Parathyroid adenoma (tissue), 2 donors: ENCODE results near the gene ADAMTS7.
"Not testable (repeated sequence)": the region's sequence is repeated elsewhere in the genome, so short reads cannot be mapped to it uniquely, and the experiment has no call there.

Experiments
- H2AFZ ChIP-seq: fragments of 300-600 bp; sonication (generic); one replicate; pipeline ENCODE4 v1.7.0; 2017; ENCODE audit warnings: antibody characterized with exemption, mild to moderate bottlenecking
- H3K27ac ChIP-seq: fragments of 300-600 bp; sonication (generic); one replicate; pipeline ENCODE4 v1.7.0; 2017
- H3K27me3 ChIP-seq: fragments of 300-600 bp; sonication (generic); one replicate; pipeline ENCODE4 v1.7.0; 2017; ENCODE audit warnings: low read length; ENCODE audit not compliant: control insufficient read depth, insufficient read depth
- H3K36me3 ChIP-seq: fragments of 300-600 bp; sonication (generic); one replicate; pipeline ENCODE4 v1.7.0; 2017; ENCODE audit warnings: low read length; ENCODE audit not compliant: control insufficient read depth, insufficient read depth
- H3K4me1 ChIP-seq: fragments of 300-600 bp; sonication (generic); one replicate; pipeline ENCODE4 v1.7.0; 2017; ENCODE audit warnings: control low read depth
- H3K4me2 ChIP-seq: fragments of 300-600 bp; sonication (generic); one replicate; pipeline ENCODE4 v1.7.0; 2017; ENCODE audit warnings: low read length
- H3K4me3 ChIP-seq: fragments of 300-600 bp; sonication (generic); one replicate; pipeline ENCODE4 v1.7.0; 2017; ENCODE audit warnings: low read depth, low read length
- H3K79me2 ChIP-seq: fragments of 300-600 bp; sonication (generic); one replicate; pipeline ENCODE4 v1.7.0; 2017; ENCODE audit warnings: control low read depth
- H3K9ac ChIP-seq: fragments of 300-600 bp; sonication (generic); one replicate; pipeline ENCODE4 v1.7.0; 2017; ENCODE audit warnings: mild to moderate bottlenecking
- H3K9me3 ChIP-seq: fragments of 300-600 bp; sonication (generic); one replicate; pipeline ENCODE4 v1.7.0; 2017; ENCODE audit warnings: low read length; ENCODE audit not compliant: control insufficient read depth
- TF ChIP-seq, protein P1 (sequence below): fragments of 300-600 bp; sonication (generic); IDR thresholded peaks from one replicate; pipeline ENCODE4 v1.7.0; 2017; ENCODE audit warnings: antibody characterized with exemption, mild to moderate bottlenecking
- donor health status: primary hyperparathyroidism.

The ADAMTS7 gene

DNA sequence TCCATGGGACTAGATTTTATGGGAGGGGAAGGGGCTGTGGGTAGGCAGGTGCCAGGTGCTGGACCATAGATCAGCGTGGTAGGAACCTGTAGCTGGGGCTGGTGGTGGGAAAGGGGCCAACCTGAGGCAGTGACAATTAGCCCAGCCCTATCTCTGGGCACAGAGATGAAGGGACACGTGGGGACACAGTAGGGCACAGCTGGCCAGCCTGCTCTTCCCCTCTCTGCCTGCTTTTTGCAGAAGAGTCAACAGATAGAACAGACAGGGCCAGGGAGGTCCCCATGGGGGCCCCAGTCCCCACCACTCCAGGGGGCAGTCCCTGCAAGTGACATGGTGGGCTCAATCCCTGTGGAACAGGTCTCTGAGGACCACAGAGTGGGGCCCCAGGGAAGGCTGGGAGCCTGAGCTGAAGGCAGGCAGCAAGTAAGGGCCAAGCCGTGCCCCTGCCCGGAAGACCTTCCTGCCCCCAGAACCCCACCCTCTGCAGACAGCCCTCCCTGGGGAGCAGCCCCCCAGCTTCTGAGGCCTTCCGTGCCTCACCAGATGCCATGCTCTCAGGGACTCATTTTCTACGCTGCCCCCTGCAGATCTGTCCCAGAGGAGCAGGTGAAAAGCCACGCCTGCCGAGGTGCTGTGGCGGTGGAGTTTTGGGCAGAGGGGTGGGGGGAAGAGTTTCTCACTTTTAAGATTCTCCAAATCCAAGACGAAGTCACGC, 52.6 kb downstream of the ADAMTS7 start:
- not testable (repeated sequence) for H3K79me2 ChIP-seq, H2AFZ ChIP-seq, H3K27ac ChIP-seq, H3K9me3 ChIP-seq, H3K4me2 ChIP-seq, H3K4me1 ChIP-seq, H3K27me3 ChIP-seq, H3K36me3 ChIP-seq, H3K4me3 ChIP-seq, H3K9ac ChIP-seq

DNA sequence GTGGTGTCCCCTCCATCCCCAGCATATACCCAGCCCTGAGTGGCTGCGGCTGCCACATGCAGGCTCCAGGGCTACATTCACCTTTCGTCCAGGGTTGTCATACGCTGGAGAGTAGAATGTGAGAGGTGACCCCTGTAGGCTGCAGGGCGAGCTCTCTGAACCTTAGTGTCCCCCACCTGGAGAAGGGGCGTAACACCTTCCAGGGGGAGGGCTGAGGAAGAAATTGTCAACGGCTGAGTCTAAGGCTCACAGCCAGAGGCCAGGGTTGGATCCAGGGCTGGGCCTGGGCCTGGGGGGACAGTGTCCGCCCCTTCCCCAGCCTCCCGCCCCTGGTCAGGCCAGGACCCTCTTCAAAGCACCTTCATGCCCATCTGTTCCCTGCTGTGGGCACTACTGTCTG, 53.2 kb downstream of the ADAMTS7 start:
- H3K27me3 ChIP-seq, H2AFZ ChIP-seq, H3K9me3 ChIP-seq, H3K9ac ChIP-seq, H3K4me2 ChIP-seq, H3K36me3 ChIP-seq, H3K4me3 ChIP-seq, H3K4me1 ChIP-seq, H3K79me2 ChIP-seq, H3K27ac ChIP-seq: not testable (repeated sequence)

DNA sequence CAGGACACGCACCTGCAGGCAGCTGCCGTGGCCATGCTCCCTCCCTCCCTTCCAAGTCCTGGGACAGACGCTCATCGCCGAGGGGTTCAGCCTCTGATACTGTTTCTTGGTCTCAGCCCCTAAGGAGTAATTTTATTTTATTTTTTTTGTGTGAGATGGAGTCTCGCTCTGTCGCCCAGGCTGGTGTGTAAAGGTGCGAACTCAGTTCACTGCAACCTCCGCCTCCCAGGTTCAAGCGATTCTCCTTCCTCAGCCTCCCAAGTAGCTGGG, 53.7 kb downstream of the ADAMTS7 start:
- H3K9me3 ChIP-seq: no peaks in the 10 kb centered on the region
- TF ChIP-seq, protein P1, sequence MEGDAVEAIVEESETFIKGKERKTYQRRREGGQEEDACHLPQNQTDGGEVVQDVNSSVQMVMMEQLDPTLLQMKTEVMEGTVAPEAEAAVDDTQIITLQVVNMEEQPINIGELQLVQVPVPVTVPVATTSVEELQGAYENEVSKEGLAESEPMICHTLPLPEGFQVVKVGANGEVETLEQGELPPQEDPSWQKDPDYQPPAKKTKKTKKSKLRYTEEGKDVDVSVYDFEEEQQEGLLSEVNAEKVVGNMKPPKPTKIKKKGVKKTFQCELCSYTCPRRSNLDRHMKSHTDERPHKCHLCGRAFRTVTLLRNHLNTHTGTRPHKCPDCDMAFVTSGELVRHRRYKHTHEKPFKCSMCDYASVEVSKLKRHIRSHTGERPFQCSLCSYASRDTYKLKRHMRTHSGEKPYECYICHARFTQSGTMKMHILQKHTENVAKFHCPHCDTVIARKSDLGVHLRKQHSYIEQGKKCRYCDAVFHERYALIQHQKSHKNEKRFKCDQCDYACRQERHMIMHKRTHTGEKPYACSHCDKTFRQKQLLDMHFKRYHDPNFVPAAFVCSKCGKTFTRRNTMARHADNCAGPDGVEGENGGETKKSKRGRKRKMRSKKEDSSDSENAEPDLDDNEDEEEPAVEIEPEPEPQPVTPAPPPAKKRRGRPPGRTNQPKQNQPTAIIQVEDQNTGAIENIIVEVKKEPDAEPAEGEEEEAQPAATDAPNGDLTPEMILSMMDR: no peak
- H3K36me3 ChIP-seq: no peaks in the 10 kb centered on the region
- H3K27ac ChIP-seq: no peak overlapping the region
- H2AFZ ChIP-seq: no peak overlapping the region
- H3K4me1 ChIP-seq: no peaks in the 10 kb centered on the region
- no peak overlapping the region for H3K4me2 ChIP-seq
- H3K79me2 ChIP-seq: no peaks in the 10 kb centered on the region
- H3K9ac ChIP-seq: no peak overlapping the region
- H3K27me3 ChIP-seq: no peaks in the 10 kb centered on the region
- H3K4me3 ChIP-seq: no peak overlapping the region

DNA sequence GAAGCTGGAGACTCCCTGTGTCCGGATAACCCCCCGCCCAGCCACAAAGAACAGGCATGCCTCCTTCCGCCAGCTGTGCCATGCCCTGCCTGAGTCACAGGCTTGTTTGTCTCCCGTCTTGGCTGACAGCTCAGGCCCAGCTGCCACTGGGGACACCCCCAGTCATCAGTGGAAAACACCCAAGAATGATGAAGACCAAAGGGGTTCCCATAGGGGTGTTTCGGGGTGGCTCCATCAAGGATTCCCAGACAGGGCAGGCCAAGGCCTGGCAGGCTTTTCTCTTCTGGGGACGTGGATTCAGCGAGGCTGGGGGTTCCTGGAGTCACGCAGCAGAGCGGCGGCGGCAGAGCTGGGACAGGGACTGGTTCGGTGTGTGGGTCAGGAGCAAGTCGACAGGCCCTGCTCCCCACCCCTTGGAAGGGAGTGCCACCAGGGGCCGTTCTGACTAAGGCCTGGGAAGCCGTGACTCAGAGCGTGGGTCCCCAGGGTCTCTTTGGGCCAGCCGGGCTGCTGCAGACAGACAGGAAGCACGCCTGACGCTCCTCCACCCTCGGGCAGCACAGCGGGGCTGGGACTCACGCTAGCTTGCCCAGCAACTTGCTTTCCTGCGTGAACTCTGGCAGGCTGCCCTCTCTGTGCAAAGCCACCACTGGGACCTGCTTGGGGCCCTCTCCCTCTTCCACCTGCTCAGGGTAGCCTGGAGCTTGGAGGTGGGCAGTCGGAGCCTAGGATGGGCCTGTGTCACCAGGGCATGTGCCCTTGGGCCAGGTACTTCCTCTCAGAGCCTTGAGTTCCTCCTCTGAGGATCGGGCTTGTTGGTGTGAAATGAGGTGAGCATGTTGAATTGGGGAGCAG, 54.3 kb downstream of the ADAMTS7 start:
- not testable (repeated sequence) for H3K27me3 ChIP-seq, H3K27ac ChIP-seq, H3K4me3 ChIP-seq, H2AFZ ChIP-seq, H3K36me3 ChIP-seq, H3K9me3 ChIP-seq, H3K79me2 ChIP-seq, H3K9ac ChIP-seq, H3K4me2 ChIP-seq, H3K4me1 ChIP-seq

DNA sequence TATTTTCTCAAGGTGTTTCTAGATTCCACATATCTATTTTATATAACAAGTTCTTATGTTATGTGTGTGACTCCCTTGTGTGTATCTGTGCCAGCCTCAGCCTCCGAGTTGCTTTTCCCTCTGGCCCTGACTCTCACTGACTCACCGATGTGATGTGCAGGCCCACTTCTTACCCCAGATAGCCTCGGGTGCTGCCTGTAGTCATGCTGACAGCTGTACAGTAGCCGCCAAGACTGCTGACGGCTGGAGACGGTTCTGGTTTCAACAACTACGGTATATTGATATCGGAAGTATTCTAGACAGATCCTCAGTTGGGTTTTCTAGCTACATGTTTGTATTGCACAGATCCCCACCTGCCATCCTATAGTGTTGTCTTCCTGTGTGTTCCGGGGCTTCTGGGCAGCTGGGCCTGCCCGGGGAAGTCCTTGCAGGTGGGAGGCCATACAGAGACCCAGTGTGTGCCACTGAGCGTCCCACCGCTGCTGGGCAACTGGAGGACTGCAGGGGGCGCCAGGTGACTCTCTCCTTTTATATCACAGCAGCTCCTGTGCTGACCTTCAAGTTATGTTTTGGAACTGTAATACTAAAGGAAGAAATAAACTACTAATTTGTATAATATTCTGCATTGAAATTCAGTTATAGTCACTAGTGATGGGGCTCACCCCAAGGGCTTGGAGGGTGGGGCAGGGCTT, 55.2 kb downstream of the ADAMTS7 start:
- H3K9me3 ChIP-seq, H3K4me1 ChIP-seq, H3K36me3 ChIP-seq, H3K4me2 ChIP-seq, H2AFZ ChIP-seq, H3K27me3 ChIP-seq, H3K79me2 ChIP-seq, H3K27ac ChIP-seq, H3K4me3 ChIP-seq, H3K9ac ChIP-seq: not testable (repeated sequence)

DNA sequence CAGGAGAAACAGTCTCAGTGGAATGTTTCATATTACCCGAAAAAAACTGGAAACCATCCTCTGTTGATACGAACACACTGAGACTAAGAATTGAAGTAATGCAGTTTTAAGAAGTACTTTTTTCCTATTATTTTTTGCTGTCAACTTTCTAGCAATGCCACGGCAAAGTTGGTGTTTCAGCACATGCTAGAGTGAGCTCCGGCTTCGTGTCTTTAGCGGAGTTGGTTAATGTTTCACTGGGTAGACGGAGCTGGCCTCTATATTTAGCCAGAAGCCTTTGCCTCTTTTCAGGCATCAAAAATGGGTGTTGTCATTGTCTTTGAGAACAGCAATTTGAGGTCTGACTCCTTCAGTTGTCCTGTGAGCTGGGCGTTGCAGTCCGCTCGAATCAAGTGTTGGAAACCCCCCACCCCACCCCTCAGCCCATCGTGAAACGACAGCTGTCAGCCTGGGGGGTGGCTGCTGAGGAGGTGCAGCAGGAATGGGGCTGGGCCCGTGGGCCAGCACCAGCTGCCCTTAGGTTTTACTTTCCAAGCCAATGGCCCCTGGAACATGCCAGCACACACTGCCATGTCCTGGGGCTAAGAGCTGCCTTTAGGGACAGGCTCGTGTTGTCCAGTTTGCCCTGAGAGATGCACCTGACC, 56.5 kb downstream of the ADAMTS7 start:
- not testable (repeated sequence) for H3K27ac ChIP-seq

DNA sequence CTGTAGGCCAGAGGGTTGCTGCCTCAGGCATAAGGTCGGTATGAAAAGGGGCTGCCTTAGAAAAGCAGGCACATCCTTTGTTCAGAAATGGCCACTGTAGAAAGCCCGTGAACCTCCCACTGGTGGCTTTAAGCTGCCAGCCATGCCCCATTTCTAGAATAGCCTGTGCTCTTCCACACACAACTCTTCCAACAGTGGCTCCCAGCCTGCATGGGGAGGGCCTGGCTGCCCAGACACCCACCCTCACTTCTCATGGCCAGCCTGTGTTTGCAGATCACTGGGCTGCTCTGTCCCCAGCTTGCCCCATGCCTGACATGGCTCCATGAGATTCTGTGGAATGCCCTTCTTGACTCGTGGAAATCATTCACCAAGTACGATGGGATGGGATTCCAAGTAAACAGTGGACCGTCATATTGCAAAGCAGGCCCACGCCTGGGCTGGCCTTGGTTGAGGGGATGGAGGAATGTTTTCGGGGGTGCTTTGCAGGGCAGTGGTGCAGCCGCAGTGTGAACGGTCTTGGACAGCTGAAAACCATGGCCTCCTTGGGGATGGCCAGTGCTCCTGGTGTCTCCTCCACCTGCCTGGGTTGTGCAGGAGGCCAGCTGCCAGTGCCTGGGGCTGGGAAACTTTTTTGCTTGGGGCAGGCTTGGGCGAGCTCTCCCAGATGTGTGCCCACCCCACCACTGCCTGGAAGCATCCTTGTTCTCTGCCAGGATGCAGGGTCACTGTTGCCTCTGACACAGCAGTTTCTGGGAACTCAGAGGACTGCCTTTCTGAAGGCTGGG, 57.3 kb downstream of the ADAMTS7 start:
- not testable (repeated sequence) for H3K9me3 ChIP-seq, H3K79me2 ChIP-seq, H3K36me3 ChIP-seq, H2AFZ ChIP-seq, H3K27me3 ChIP-seq, H3K4me2 ChIP-seq, H3K27ac ChIP-seq, H3K9ac ChIP-seq, H3K4me3 ChIP-seq, H3K4me1 ChIP-seq

More for the DNA sequence above, 56.5 kb downstream of the ADAMTS7 start:
- not testable (repeated sequence) for H3K9me3 ChIP-seq, H3K36me3 ChIP-seq, H2AFZ ChIP-seq, H3K27me3 ChIP-seq, H3K79me2 ChIP-seq, H3K9ac ChIP-seq, H3K4me2 ChIP-seq, H3K4me1 ChIP-seq, H3K4me3 ChIP-seq

DNA sequence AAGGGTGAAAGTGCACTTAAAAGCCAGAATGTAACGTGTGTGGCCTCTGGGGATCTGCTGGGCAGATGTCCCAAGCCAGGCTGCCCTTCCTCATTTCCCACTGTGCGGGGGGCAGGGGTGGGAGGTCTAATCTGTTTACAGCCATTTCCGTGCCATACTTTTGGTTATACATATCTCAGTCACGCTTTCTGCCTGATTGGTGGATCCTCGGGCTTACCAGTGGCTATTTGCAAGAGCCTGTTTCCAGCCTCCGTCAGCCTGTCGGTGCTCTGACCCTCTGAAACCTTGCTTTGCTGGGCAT, 58.0 kb downstream of the ADAMTS7 start:
- not testable (repeated sequence) for H3K4me1 ChIP-seq, H3K4me2 ChIP-seq, H3K9ac ChIP-seq, H3K27ac ChIP-seq, H3K27me3 ChIP-seq, H3K4me3 ChIP-seq, H3K79me2 ChIP-seq, H3K9me3 ChIP-seq, H2AFZ ChIP-seq, H3K36me3 ChIP-seq
